ENCODE measurements around the gene GASK1B. TPM values are rescaled to one million over a fixed set of nuclear protein-coding genes. Genes with fewer than 3 reads are reported as not detected.

GASK1B gene
- total and polyA plus RNA-seq, 2 of the 4 experiments (the other 2 are of a cell fraction), result 4.1 to 5.4 TPM

DNA sequence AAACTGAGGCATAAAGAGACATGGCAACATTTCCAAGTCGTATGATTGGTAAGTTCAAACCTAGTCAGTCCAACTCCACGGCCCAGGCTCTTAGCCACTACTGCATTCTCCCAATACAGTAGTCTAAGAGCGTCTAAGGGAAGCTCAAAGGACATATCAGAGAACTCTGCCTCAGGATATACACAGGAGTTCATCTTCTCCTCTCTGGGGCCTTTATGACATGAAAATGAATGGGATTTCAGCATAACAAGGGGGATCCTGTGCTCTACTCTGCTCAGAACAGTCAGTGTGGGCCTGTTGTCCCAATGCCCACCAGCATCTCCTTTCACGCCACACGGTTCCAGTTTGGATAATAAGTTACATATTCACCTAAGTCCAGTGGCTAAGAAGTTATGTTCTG, 4.2 kb downstream of the GASK1B start:
- no peak overlapping the region for H3K23ac ChIP-seq (ENCODE audit: low read depth, low read length)
- H2AK9ac ChIP-seq (replicated peaks; ENCODE audit: low read depth, low read length, poor library complexity), result no peak overlapping the region
- TF ChIP-seq POLR2A (IDR thresholded peaks at IDR 0.05; ENCODE audit: low read depth, low read length) (no peak), MAFK (IDR thresholded peaks at IDR 0.05; ENCODE audit: low read depth, low read length) (no peak), CEBPB (IDR thresholded peaks at IDR 0.05; ENCODE audit: low read depth, low read length) (no peak), CHD1 (IDR thresholded peaks at IDR 0.05; ENCODE audit: low read depth, low read length) (no peak), MAZ (IDR thresholded peaks at IDR 0.05; ENCODE audit: borderline replicate concordance, low read depth, low read length) (no peak), RCOR1 (IDR thresholded peaks at IDR 0.05; ENCODE audit: insufficient replicate concordance, low read length) (no peak), BHLHE40 (IDR thresholded peaks at IDR 0.05; ENCODE audit: low read depth, low read length) (no peak)
- H4K91ac ChIP-seq (ENCODE audit: insufficient read depth, low read depth, low read length), result no peak overlapping the region
- no peak overlapping the region for H4K8ac ChIP-seq (ENCODE audit: low read depth in 2 of 2, low read length in 2 of 2)
- no TSS peak for BruUV-seq (replicated peaks)
- no peak overlapping the region for H3K4me3 ChIP-seq (ENCODE audit: insufficient read depth, low read depth, low read length)
- H3K9ac ChIP-seq (ENCODE audit: low read depth, low read length), result no peak overlapping the region
- no peaks in the 10 kb centered on the region for H4K20me1 ChIP-seq (ENCODE audit: insufficient read depth, low read length)
- ChIA-PET CTCF (no interaction called here), POLR2A (ENCODE audit: unreplicated experiment) (no interaction called here)
- H2BK5ac ChIP-seq (ENCODE audit: low read depth, low read length, poor library complexity, severe bottlenecking), result no peak overlapping the region
- dilution Hi-C loops (cut with HindIII; ENCODE audit: low sequenced_read_pairs, unreplicated experiment) (no loop called here), intact Hi-C loops (cut with micrococcal nuclease) (no loop called here), in situ Hi-C loops (cut with MboI; ENCODE audit: low sequenced_read_pairs) (loop anchor here (5.0 kb wide), 1 partner anchor 176 kb away; no protein-coding TSS in a partner anchor)
- no peaks in the 10 kb centered on the region for H3K79me1 ChIP-seq (ENCODE audit: low read depth in 1 of 2, low read length in 2 of 2)
- H4K5ac ChIP-seq (ENCODE audit: low read depth, low read length), result no peak overlapping the region; the same call in 1 of the 2 replicates
- DNase-seq, result no peak
- H2BK120ac ChIP-seq (ENCODE audit: low read depth, low read length), result no peak overlapping the region
- ATAC-seq (ENCODE audit: low read depth), result no peak
- peaks cover 15% of the 10 kb centered on the region for H3K4me1 ChIP-seq (ENCODE audit: control insufficient read depth, insufficient read depth, low read length)
- no peak overlapping the region for H2AFZ ChIP-seq (replicated peaks; ENCODE audit: low read length, poor library complexity)
- H3K14ac ChIP-seq (replicated peaks; ENCODE audit: low read depth, low read length), result no peak overlapping the region
- no peak overlapping the region for H3K56ac ChIP-seq (ENCODE audit: extremely low read depth, insufficient read depth, low read length)
- H3K9me1 ChIP-seq (ENCODE audit: insufficient read depth, low read length), result no peaks in the 10 kb centered on the region; the same call in 1 of the 2 replicates
- H3K4me2 ChIP-seq (ENCODE audit: low read depth, low read length), result peak overlapping the region; percentile 75; the same call in 1 of the 2 replicates
- no peak overlapping the region for H3K27ac ChIP-seq (ENCODE audit: insufficient read depth, low read length)
- peaks cover 10% of the 10 kb centered on the region; the same call in 1 of the 2 replicates for H3K36me3 ChIP-seq (ENCODE audit: control insufficient read depth, insufficient read depth, low read length)
- WGBS, 2 experiments (ENCODE audit: extremely low coverage in 2 of 2, insufficient read length in 1 of 2), result no CpG with 5 or more reads among the region's 5 CpGs
- no peak overlapping the region for H3K4ac ChIP-seq (ENCODE audit: low read depth, low read length)
- H2AK5ac ChIP-seq (ENCODE audit: low read depth, low read length), result no peak overlapping the region
- no peak overlapping the region for H3K18ac ChIP-seq (ENCODE audit: low read depth, low read length)
- no peaks in the 10 kb centered on the region for H3K27me3 ChIP-seq (ENCODE audit: control insufficient read depth, insufficient read depth, low read length)
- no peak overlapping the region for H2BK20ac ChIP-seq (ENCODE audit: low read depth, low read length)
- H3K9me3 ChIP-seq (ENCODE audit: control insufficient read depth, insufficient read depth, low read length), result no peaks in the 10 kb centered on the region
- no peak overlapping the region for H2BK15ac ChIP-seq (ENCODE audit: low read depth, low read length)
